ENCODE measurements around the gene SAMD4B.
A peak's percentile ranks its signal among the peaks of the same experiment; 100 is the strongest.

DNA sequence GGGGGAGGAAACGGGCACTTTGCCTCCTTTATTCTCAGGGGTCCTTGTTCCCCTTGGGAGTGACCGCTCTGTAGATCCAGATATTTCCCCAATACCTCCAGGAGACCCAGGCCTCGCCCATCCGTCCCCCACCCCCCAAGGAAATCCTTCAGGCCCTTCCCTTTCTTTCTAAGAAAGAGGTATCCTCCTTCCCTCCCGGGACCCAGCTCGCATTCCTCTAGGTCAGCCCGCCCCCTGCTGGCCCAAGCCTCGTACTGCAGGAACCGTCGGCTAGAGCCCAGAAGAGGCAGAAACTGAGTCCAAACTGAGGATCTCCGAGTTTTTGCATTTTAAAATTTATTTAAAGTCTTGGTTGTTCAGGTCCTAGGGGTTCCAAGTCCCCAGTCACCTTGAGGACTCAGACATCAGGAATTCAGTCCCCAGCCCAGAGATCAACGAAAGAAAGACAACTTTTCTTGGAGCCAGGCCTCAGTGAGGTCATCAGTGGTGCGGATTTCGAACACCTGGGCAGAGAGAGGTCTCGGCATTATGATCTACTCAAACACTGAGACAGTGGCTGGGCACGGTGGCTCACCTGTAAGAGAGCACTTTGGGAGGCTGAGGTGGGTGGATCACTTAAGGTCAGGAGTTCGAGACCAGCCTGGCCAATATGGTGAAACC is 14.0 kb upstream of the SAMD4B start:
- TF ChIP-seq, protein P1, sequence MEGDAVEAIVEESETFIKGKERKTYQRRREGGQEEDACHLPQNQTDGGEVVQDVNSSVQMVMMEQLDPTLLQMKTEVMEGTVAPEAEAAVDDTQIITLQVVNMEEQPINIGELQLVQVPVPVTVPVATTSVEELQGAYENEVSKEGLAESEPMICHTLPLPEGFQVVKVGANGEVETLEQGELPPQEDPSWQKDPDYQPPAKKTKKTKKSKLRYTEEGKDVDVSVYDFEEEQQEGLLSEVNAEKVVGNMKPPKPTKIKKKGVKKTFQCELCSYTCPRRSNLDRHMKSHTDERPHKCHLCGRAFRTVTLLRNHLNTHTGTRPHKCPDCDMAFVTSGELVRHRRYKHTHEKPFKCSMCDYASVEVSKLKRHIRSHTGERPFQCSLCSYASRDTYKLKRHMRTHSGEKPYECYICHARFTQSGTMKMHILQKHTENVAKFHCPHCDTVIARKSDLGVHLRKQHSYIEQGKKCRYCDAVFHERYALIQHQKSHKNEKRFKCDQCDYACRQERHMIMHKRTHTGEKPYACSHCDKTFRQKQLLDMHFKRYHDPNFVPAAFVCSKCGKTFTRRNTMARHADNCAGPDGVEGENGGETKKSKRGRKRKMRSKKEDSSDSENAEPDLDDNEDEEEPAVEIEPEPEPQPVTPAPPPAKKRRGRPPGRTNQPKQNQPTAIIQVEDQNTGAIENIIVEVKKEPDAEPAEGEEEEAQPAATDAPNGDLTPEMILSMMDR (conservative IDR thresholded peaks at IDR 0.05), result peak; percentile 97
- no peak for TF ChIP-seq EZH2 (IDR thresholded peaks at IDR 0.05; ENCODE audit: low read depth)
